GM20431 (cell line): ENCODE data around the gene TARS3.
"Not testable (repeated sequence)": the region's sequence is repeated elsewhere in the genome, so short reads cannot be mapped to it uniquely, and the experiment has no call there.

Experiments
- in situ Hi-C: fragments of 300-500 bp; cut with MseI, MboI; formaldehyde crosslinking; loops from one replicate; pipeline ENCODE4 v1.15.0; 2020; ENCODE audit warnings: low sequenced_read_pairs; ENCODE audit not compliant: unreplicated experiment

The TARS3 gene

GRCh38 chr15:101723874-101724674 lies at the start of gene TARS3:
Gene TARS3, minus strand, starts transcription at chr15:101724473. Its CDS starts 86 bp downstream, at chr15:101724387.
- in situ Hi-C loops, result no loop called here

- in situ Hi-C loops, result no loop called here
Observed at GRCh38 chr15:101773496-101774100, 49.3 kb upstream of the TARS3 start.

GRCh38 chr15:101772921-101773320 lies 48.6 kb upstream of the TARS3 start:
- in situ Hi-C loops, result no loop called here

- in situ Hi-C loops, result not testable (repeated sequence)
Observed at GRCh38 chr15:101767083-101767640, 42.9 kb upstream of the TARS3 start.

- in situ Hi-C loops, result no loop called here
Observed at GRCh38 chr15:101765772-101766456, 41.6 kb upstream of the TARS3 start.

GRCh38 chr15:101765340-101765671 lies 41.0 kb upstream of the TARS3 start:
- in situ Hi-C loops, result not testable (repeated sequence)

- in situ Hi-C loops, result not testable (repeated sequence)
Observed at GRCh38 chr15:101764669-101765339, 40.5 kb upstream of the TARS3 start.

- in situ Hi-C loops, result not testable (repeated sequence)
Observed at GRCh38 chr15:101746716-101747082, 22.4 kb upstream of the TARS3 start.

- in situ Hi-C loops, result not testable (repeated sequence)
Observed at GRCh38 chr15:101734837-101735236, 10.6 kb upstream of the TARS3 start.

- in situ Hi-C loops, result no loop called here
Observed at GRCh38 chr15:101733545-101733944, 9.3 kb upstream of the TARS3 start.

- in situ Hi-C loops, result no loop called here
Observed at GRCh38 chr15:101732772-101733171, 8.5 kb upstream of the TARS3 start.

GRCh38 chr15:101731746-101732145 lies 7.5 kb upstream of the TARS3 start:
- in situ Hi-C loops, result no loop called here

GRCh38 chr15:101727186-101727585 lies 2.9 kb upstream of the TARS3 start:
- in situ Hi-C loops, result no loop called here

GRCh38 chr15:101725073-101725472 lies 800 bp upstream of the TARS3 start:
- in situ Hi-C loops, result no loop called here

- in situ Hi-C loops, result no loop called here
Observed at GRCh38 chr15:101724675-101725005, 367 bp upstream of the TARS3 start.

- in situ Hi-C loops, result no loop called here
Observed at GRCh38 chr15:101723171-101723873, 951 bp downstream of the TARS3 start.

- in situ Hi-C loops, result no loop called here
Observed at GRCh38 chr15:101718896-101719295, 5.4 kb downstream of the TARS3 start.

- in situ Hi-C loops, result no loop called here
Observed at GRCh38 chr15:101712078-101712477, 12.2 kb downstream of the TARS3 start.

- in situ Hi-C loops, result no loop called here
Observed at GRCh38 chr15:101710806-101711205, 13.5 kb downstream of the TARS3 start.

- in situ Hi-C loops, result no loop called here
Observed at GRCh38 chr15:101709466-101709865, 14.8 kb downstream of the TARS3 start.
